GM10266 (cell line): ENCODE results near the gene KLF11.

Experiments
- DNase-seq: peaks from one replicate; pipeline ENCODE4 v3.0.0; 2012; ENCODE audit errors: extremely low spot score
- CTCF ChIP-seq: IDR thresholded peaks from 2 replicates; pipeline ENCODE4 v1.5.1; 2012; ENCODE audit warnings: mild to moderate bottlenecking, low read depth; ENCODE audit not compliant: control insufficient read depth, insufficient read depth; ENCODE audit errors: missing control alignments

KLF11 gene

GRCh38 chr2:10000541-10000940, 42.8 kb upstream of the KLF11 start:
- DNase-seq: no peak
- TF ChIP-seq CTCF: no peak

- DNase-seq: no peak
- no peak for TF ChIP-seq CTCF
Observed at GRCh38 chr2:10001586-10001985, 41.8 kb upstream of the KLF11 start.

- DNase-seq: no peak
- no peak for TF ChIP-seq CTCF
Observed at GRCh38 chr2:10002109-10002508, 41.2 kb upstream of the KLF11 start.

GRCh38 chr2:10002681-10003080, 40.7 kb upstream of the KLF11 start:
- DNase-seq: no peak
- no peak for TF ChIP-seq CTCF

GRCh38 chr2:10003206-10004125, 39.9 kb upstream of the KLF11 start:
- TF ChIP-seq CTCF: no peak
- no peak for DNase-seq

- no peak for TF ChIP-seq CTCF
Observed at GRCh38 chr2:10004401-10004800, 38.9 kb upstream of the KLF11 start.

GRCh38 chr2:10004836-10005235, 38.5 kb upstream of the KLF11 start:
- no peak for DNase-seq
- TF ChIP-seq CTCF: no peak

More at GRCh38 chr2:10004401-10004800, 38.9 kb upstream of the KLF11 start:
- DNase-seq: no peak
